GM21717 (cell line): Measurements from ENCODE around the gene DLG2.
"Not testable (repeated sequence)": the region's sequence is repeated elsewhere in the genome, so short reads cannot be mapped to it uniquely, and the experiment has no call there.

Experiments
- ATAC-seq: cut with Tn5 transposase; IDR thresholded peaks from one replicate; pipeline ENCODE4 v1.9.1; 2021; ENCODE audit warnings: mild to moderate bottlenecking, moderate library complexity; ENCODE audit not compliant: unreplicated experiment

The DLG2 gene

DNA sequence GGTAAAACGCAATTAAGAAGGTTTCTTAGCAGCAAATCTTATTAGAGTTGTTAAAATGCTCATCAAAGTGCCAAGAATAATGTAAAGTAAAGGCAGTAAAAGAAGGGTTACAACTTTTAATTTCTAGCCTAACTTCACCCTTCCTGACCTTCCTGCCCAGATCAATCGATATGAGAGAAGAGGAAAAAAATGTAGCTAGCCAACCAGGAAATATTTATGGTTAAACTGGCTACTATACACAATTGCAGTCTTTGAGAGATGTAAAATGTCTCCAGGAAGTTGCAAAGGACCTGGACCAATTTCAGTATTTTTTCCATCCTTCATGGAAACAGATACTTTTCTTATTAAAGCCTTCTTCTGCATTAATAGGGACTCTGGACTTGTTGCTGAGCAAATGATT is 2199.2 kb downstream of the DLG2 start:
- no peak for ATAC-seq

DNA sequence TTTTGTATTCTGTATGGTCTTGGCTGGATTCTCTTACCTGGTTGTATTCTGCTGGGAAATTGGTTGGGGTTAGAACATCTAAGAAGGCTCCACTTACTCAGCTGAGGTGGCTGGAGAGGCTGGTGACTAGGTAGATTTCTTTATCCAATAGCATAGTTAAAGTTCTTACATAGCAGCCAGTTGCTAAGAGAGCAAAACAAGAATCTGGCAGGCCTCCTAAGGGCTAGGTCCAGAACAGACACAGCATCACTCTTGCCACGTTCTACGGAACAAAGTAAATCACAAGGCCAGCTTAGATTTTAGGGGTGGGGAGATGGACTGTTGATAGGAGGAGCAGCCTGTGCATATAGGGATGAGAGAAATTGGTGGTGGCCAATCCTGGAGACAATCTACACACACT is 2199.6 kb downstream of the DLG2 start:
- ATAC-seq, result no peak

DNA sequence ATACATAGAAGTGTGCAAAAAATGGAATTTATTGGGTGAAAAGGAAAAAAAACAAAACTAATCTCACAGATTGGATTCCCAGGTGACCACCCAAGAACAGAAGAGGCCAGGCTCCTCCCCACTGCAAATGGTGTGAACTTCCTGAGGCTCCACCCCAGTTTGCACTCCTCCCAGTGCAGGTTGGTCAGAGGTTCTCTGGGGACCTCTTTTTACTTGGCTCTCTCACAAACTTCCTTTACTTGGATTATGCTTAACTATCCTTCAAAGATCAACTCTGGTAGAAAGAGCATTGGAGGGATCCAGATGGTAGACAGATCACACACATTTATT is 2202.0 kb downstream of the DLG2 start:
- ATAC-seq, result no peak

- ATAC-seq, result no peak
These were observed 2202.6 kb downstream of the DLG2 start for GRCh38 chr11:83424376-83425136.

DNA sequence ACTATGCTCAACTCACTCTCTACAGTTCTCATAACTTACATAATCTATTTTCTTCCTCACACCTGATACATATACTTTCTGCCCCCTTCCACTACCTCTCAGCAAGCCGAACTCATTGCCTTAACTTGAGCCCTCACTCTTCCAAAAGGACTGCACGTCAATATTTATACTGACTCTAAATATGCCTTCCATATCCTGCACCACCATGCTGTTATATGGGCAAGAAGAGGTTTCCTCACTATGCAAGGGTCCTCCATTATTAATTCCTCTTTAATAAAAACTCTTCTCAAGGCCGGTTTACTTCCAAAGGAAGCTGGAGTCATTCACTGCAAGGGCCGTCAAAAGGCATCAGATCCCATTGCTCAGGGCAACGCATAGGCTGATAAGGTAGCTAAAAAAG is 2204.5 kb downstream of the DLG2 start:
- ATAC-seq, result not testable (repeated sequence)

DNA sequence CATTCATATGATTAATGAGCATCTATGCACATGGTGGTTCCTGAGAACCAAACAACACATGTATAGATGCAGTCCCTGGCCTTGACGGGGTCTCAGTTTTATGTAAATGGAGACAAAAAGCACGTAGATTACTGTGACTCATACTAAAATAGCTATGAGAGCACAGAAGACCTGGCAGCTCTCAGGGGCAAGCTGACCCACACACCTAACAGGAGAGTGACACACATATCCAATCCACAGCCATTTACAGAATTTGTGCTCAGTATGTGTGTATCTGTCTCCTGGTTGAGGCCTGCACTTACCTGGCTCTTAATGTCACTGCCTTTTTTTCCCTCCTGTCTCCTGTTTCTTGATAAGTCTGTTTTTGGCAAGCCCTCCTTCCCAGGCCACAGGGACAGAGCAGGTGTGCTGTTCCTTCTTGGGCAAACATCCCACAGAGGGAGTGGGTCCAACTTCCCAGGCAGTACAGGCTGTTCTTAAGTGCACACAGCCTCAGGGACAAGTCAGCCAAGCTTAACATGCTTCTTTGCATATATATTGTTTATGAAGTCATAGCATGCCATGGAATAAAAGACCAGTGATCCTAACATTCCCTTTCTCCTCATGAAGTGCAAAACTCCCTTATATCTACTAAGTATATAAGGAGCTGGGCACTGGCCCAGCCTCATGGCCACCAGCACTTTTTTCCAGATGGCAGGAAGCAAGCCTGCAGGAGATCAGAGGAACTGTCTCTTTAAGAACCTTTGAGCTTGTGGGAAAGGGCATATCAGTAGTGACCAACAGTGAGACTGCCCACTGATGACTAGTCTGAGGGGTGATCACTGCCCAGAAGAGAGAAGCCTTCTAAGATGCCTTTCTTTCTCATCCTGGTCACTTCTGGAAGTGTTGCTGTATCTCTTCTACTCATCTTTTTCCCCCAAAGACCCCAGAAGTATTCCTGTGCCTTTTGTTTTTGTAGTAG is 2216.3 kb downstream of the DLG2 start:
- ATAC-seq, result no peak

GRCh38 chr11:83409891-83410290 is 2217.3 kb downstream of the DLG2 start:
- no peak for ATAC-seq

GRCh38 chr11:83409476-83409875 is 2217.7 kb downstream of the DLG2 start:
- ATAC-seq, result no peak

GRCh38 chr11:83408946-83409345 is 2218.2 kb downstream of the DLG2 start:
- ATAC-seq, result no peak
